ENCODE results near the gene IL22.

Gene IL22

GRCh38 chr12:68247785-68248184 is 5.6 kb downstream of the IL22 start (continued):
- no peak for TF ChIP-seq ZNF10 (tag by site-specific recombination; IDR thresholded peaks at IDR 0.05)

GRCh38 chr12:68246350-68246749 is 7.1 kb downstream of the IL22 start:
- peak overlapping the region; percentile 84; the same call in 1 of the 2 replicates for H3K27ac ChIP-seq (ENCODE audit: extremely low read depth, low read depth, low read length)
- H3K9me3 ChIP-seq (ENCODE audit: control insufficient read depth, insufficient read depth, low read depth, low read length) = no peaks in the 10 kb centered on the region
- POLR2A ChIA-PET = no interaction called here
- H3K4me3 ChIP-seq (ENCODE audit: low read depth, low read length) = no peak overlapping the region
- peaks cover 3% of the 10 kb centered on the region; the same call in 1 of the 2 replicates for H3K4me1 ChIP-seq (ENCODE audit: control insufficient read depth, insufficient read depth, low read length)
- H3K36me3 ChIP-seq (ENCODE audit: control insufficient read depth in 2 of 2, insufficient read depth in 1 of 2, low read length in 2 of 2) = no peaks in the 10 kb centered on the region
- TF ChIP-seq ZNF629 (tag by site-specific recombination; IDR thresholded peaks at IDR 0.05) (no peak), ZNF677 (tag by site-specific recombination; IDR thresholded peaks at IDR 0.05) (no peak), ZNF214 (tag by site-specific recombination; IDR thresholded peaks at IDR 0.05; ENCODE audit: borderline replicate concordance) (no peak), MYNN (tag by site-specific recombination; IDR thresholded peaks at IDR 0.05; ENCODE audit: borderline replicate concordance) (no peak), ZNF510 (tag by site-specific recombination; IDR thresholded peaks at IDR 0.05; ENCODE audit: insufficient replicate concordance) (no peak), YY1 (tag by site-specific recombination; IDR thresholded peaks at IDR 0.05) (no peak), ZSCAN23 (tag by site-specific recombination; IDR thresholded peaks at IDR 0.05) (no peak), ZNF148 (tag by site-specific recombination; IDR thresholded peaks at IDR 0.05; ENCODE audit: borderline replicate concordance) (no peak)
- CTCF ChIA-PET = interaction anchor here (1.7 kb wide), 2 partner anchors 23 to 71 kb away, joined by 7 to 11 read pairs; no protein-coding TSS in a partner anchor

- Histone ChIP-seq H3K4me1 (ENCODE audit: control insufficient read depth, insufficient read depth, low read length) (peaks cover 3% of the 10 kb centered on the region), H3K9me3 (ENCODE audit: control insufficient read depth, insufficient read depth, low read depth, low read length) (no peaks in the 10 kb centered on the region), H3K4me3 (ENCODE audit: low read depth, low read length) (no peak overlapping the region), H3K36me3 (ENCODE audit: control insufficient read depth in 2 of 2, insufficient read depth in 1 of 2, low read length in 2 of 2) (no peaks in the 10 kb centered on the region), H3K27ac (ENCODE audit: extremely low read depth, low read depth, low read length) (peak overlapping the region; percentile 84)
- CTCF ChIA-PET = interaction anchor here (0.6 to 1.7 kb wide), 4 partner anchors 13 to 72 kb away, joined by 4 to 11 read pairs (median 6); no protein-coding TSS in a partner anchor
- POLR2A ChIA-PET = no interaction called here
- TF ChIP-seq PRDM10 (tag by site-specific recombination; IDR thresholded peaks at IDR 0.05) = peak; percentile 84
- TF ChIP-seq ZNF138 (tag by site-specific recombination; IDR thresholded peaks at IDR 0.05; ENCODE audit: borderline replicate concordance) = no peak
- peak; percentile 76 for TF ChIP-seq ZBTB20 (tag by site-specific recombination; IDR thresholded peaks at IDR 0.05)
- TF ChIP-seq ZIC2 (tag by site-specific recombination; IDR thresholded peaks at IDR 0.05) = peak; percentile 69
- peak; percentile 85 for TF ChIP-seq PRDM6 (tag by site-specific recombination; IDR thresholded peaks at IDR 0.05)
- peak; percentile 80 for TF ChIP-seq ZBTB17 (tag by site-specific recombination; IDR thresholded peaks at IDR 0.05)
- TF ChIP-seq ZXDB (tag by site-specific recombination; IDR thresholded peaks at IDR 0.05) = peak; percentile 31; the same call in 1 of the 2 replicates
- TF ChIP-seq ZNF16 (tag by site-specific recombination; IDR thresholded peaks at IDR 0.05; ENCODE audit: low read depth) = no peak
- no peak for TF ChIP-seq HOXD13 (CRISPR knock-in tag; IDR thresholded peaks at IDR 0.05; ENCODE audit: borderline replicate concordance)
- TF ChIP-seq ZNF398 (tag by site-specific recombination; IDR thresholded peaks at IDR 0.05) = peak; percentile 40; the same call in 1 of the 2 replicates
- peak; percentile 67; the same call in 1 of the 2 replicates for TF ChIP-seq TRIM28 (IDR thresholded peaks at IDR 0.05; ENCODE audit: borderline replicate concordance, low read length)
- TF ChIP-seq ZNF654 (tag by site-specific recombination; IDR thresholded peaks at IDR 0.05; ENCODE audit: low read depth) = no peak
These were observed 8.0 kb downstream of the IL22 start for GRCh38 chr12:68245180-68246021.
